Erythroblast (primary cell): ENCODE data around the gene SRSF4.

ENCODE experiments used
- GATA1 ChIP-seq: IDR thresholded peaks from 2 replicates; pipeline ENCODE4 v1.6.1; 2011; ENCODE audit warnings: low read depth, mild to moderate bottlenecking, control low read depth, low read length, moderate library complexity
- POLR2A ChIP-seq: IDR thresholded peaks from 2 replicates; pipeline ENCODE4 v1.6.1; 2011; ENCODE audit warnings: mild to moderate bottlenecking, low read length

DNA sequence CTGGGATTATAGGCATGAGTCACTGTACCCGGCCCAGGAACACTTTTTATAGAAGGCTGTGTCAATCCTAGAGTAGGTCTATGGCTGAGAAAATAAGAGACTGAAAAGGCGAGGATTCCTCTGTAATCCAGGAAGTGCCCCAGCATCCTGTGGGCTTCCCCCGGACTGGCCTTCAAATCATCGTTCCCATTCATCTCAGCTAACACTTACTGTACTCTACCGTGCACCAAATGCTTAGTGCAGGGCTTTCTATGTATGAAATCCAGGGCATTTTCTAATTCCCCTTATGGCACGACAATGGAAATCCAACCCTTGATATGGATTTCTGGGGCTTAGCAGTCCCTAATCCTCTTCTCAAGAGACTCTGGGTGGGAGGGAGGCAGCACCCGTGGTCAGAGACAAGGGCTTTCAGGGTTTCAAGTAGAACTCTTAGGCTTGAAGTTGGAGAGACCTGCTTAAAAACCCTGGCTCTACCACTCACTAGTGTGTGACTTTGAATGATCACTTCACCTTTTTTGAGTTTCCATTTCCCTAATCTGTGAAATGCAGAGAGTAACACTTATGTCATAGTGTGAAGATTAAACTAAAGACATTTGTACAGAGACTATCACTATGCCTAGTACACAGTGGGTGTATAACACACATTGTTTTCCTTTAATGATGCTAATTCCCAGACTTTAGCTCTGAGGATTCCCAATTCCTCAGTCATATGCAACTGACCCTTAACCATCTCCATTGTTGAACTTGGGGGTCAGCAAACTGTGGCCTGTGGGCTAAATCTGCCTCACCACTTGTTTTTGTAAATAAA lies 28.8 kb upstream of the SRSF4 start:
- no peak for TF ChIP-seq POLR2A
- TF ChIP-seq GATA1 = no peak
